ENCODE measurements around the gene FBXW9.

DNA sequence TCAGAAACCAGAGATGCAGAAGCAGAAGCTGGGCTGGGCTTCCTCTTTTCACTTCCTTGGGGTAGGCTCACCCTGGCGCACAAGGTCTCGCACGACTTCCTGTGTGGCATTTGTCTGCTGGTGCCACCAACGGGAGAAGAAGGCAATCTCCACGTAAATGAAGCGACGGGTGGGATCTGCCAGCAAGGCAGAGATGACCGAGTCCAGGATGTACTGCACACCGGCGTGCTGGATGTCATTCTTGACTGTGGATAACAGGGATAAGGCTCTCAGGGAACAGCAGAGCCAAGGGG, 31.2 kb downstream of the FBXW9 start:
- TF ChIP-seq, protein P1, sequence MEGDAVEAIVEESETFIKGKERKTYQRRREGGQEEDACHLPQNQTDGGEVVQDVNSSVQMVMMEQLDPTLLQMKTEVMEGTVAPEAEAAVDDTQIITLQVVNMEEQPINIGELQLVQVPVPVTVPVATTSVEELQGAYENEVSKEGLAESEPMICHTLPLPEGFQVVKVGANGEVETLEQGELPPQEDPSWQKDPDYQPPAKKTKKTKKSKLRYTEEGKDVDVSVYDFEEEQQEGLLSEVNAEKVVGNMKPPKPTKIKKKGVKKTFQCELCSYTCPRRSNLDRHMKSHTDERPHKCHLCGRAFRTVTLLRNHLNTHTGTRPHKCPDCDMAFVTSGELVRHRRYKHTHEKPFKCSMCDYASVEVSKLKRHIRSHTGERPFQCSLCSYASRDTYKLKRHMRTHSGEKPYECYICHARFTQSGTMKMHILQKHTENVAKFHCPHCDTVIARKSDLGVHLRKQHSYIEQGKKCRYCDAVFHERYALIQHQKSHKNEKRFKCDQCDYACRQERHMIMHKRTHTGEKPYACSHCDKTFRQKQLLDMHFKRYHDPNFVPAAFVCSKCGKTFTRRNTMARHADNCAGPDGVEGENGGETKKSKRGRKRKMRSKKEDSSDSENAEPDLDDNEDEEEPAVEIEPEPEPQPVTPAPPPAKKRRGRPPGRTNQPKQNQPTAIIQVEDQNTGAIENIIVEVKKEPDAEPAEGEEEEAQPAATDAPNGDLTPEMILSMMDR (conservative IDR thresholded peaks at IDR 0.05; ENCODE audit: low read length), result peak; percentile 31; the same call in 1 of the 2 replicates
- TF ChIP-seq EZH2phosphoT487 (IDR thresholded peaks at IDR 0.05; ENCODE audit: borderline replicate concordance, low read depth, low read length), result no peak

Data from OCI-LY7 (cell line).